Keratinocyte (primary cell): ENCODE measurements around the gene HSF2.
A peak's percentile ranks its signal among the peaks of the same experiment; 100 is the strongest.

Experiments used
- EZH2 ChIP-seq: IDR thresholded peaks from one replicate; pipeline ENCODE4 v1.6.1; 2012; ENCODE audit warnings: inconsistent platforms, mild to moderate bottlenecking, low read length, moderate library complexity
- TF ChIP-seq, protein P1 (sequence below), 3 experiments: IDR thresholded peaks in 1 of 3; conservative IDR thresholded peaks in 1 of 3; optimal IDR thresholded peaks in 1 of 3; 2 replicates in 2 of 3; 3 replicates in 1 of 3; pipeline versions ENCODE3 to v1.5.1; 2011; ENCODE audit warnings: low read length in 3 of 3, mild to moderate bottlenecking in 3 of 3, moderate library complexity in 2 of 3, control low read depth in 1 of 3, inconsistent platforms in 1 of 3; ENCODE audit not compliant: insufficient read depth in 2 of 3; ENCODE audit errors: extremely low read depth in 1 of 3

GRCh38 chr6:122381494-122382265 lies 17.8 kb upstream of the HSF2 start:
- TF ChIP-seq, protein P1, sequence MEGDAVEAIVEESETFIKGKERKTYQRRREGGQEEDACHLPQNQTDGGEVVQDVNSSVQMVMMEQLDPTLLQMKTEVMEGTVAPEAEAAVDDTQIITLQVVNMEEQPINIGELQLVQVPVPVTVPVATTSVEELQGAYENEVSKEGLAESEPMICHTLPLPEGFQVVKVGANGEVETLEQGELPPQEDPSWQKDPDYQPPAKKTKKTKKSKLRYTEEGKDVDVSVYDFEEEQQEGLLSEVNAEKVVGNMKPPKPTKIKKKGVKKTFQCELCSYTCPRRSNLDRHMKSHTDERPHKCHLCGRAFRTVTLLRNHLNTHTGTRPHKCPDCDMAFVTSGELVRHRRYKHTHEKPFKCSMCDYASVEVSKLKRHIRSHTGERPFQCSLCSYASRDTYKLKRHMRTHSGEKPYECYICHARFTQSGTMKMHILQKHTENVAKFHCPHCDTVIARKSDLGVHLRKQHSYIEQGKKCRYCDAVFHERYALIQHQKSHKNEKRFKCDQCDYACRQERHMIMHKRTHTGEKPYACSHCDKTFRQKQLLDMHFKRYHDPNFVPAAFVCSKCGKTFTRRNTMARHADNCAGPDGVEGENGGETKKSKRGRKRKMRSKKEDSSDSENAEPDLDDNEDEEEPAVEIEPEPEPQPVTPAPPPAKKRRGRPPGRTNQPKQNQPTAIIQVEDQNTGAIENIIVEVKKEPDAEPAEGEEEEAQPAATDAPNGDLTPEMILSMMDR (optimal IDR thresholded peaks at IDR 0.05 in 1 of 3, IDR thresholded peaks at IDR 0.05 in 1 of 3, conservative IDR thresholded peaks at IDR 0.05 in 1 of 3; ENCODE audit: extremely low read depth in 1 of 3, insufficient read depth in 2 of 3, low read length in 3 of 3) = peak; percentile 76 to 84 (median 82)
- TF ChIP-seq EZH2 = no peak
